CD14-positive monocyte (primary cell): Measurements from ENCODE around the gene TLK2. TPM values are rescaled to one million over a fixed set of nuclear protein-coding genes. Genes with fewer than 3 reads are reported as not detected.
"Not testable (repeated sequence)": the region's sequence is repeated elsewhere in the genome, so short reads cannot be mapped to it uniquely, and the experiment has no call there.

Source experiments
- DNase-seq, 3 donors: peaks; one replicate each; pipeline ENCODE4 v3.0.0-alpha.2; 2011 to 2022
- H2AFZ ChIP-seq: 2 replicates; pipeline ENCODE4 v1.6.0; 2012; ENCODE audit warnings: mild to moderate bottlenecking, low read depth, low read length, inconsistent platforms; ENCODE audit not compliant: insufficient read depth, poor library complexity, severe bottlenecking
- H3K27ac ChIP-seq, 2 donors: 1 replicate in 1 of 2; 2 replicates in 1 of 2; pipeline ENCODE4 v1.5.1; 2012 to 2013; ENCODE audit warnings: low read length in 2 of 2, control low read depth in 1 of 2, inconsistent platforms in 1 of 2, low read depth in 1 of 2, mild to moderate bottlenecking in 1 of 2
- H3K27me3 ChIP-seq, 2 donors: one replicate each; pipeline versions ENCODE4 v1.6.0 to v1.6.1; 2011 to 2013; ENCODE audit warnings: low read length in 2 of 2; ENCODE audit not compliant: control insufficient read depth in 2 of 2, insufficient read depth in 2 of 2
- H3K36me3 ChIP-seq, 2 donors: replicated peaks in 1 of 2; 1 replicate in 1 of 2; 2 replicates in 1 of 2; pipeline versions ENCODE4 v1.5.1 to v1.6.1; 2012 to 2013; ENCODE audit warnings: low read length in 2 of 2, control low read depth in 1 of 2, inconsistent platforms in 1 of 2, mild to moderate bottlenecking in 1 of 2; ENCODE audit not compliant: insufficient read depth in 2 of 2, control insufficient read depth in 1 of 2
- H3K4me1 ChIP-seq, 2 donors: 1 replicate in 1 of 2; 2 replicates in 1 of 2; pipeline versions ENCODE4 v1.5.1 to v1.6.1; 2012 to 2013; ENCODE audit warnings: low read length in 2 of 2, control low read depth in 1 of 2, inconsistent platforms in 1 of 2, mild to moderate bottlenecking in 1 of 2, moderate library complexity in 1 of 2; ENCODE audit not compliant: insufficient read depth in 2 of 2, control insufficient read depth in 1 of 2
- H3K4me2 ChIP-seq: replicated peaks from 2 replicates; pipeline ENCODE3; 2012; ENCODE audit warnings: low read length, moderate library complexity, mild to moderate bottlenecking; ENCODE audit not compliant: poor library complexity, severe bottlenecking; ENCODE audit errors: extremely low read depth
- H3K4me3 ChIP-seq, 3 experiments: fragments of 200-600 bp in 1 of 3; sonication (generic) in 1 of 3; replicated peaks in 1 of 3; 1 replicate in 2 of 3; 2 replicates in 1 of 3; pipeline ENCODE4 v1.5.1; 2011 to 2013; ENCODE audit warnings: low read length in 3 of 3, mild to moderate bottlenecking in 3 of 3, control low read depth in 2 of 3, low read depth in 2 of 3, inconsistent platforms in 1 of 3, moderate library complexity in 1 of 3
- H3K79me2 ChIP-seq: 2 replicates; pipeline ENCODE4 v1.6.0; 2012; ENCODE audit warnings: mild to moderate bottlenecking, control low read depth, inconsistent platforms, low read length, moderate library complexity; ENCODE audit not compliant: insufficient read depth
- H3K9ac ChIP-seq: 2 replicates; pipeline ENCODE4 v1.6.0; 2017; ENCODE audit warnings: low read length, mild to moderate bottlenecking; ENCODE audit not compliant: insufficient read depth, poor library complexity, severe bottlenecking
- H3K9me3 ChIP-seq, 2 donors: replicated peaks in 1 of 2; 1 replicate in 1 of 2; 2 replicates in 1 of 2; pipeline versions ENCODE4 v1.5.1 to v1.6.1; 2012 to 2013; ENCODE audit warnings: low read length in 2 of 2, control low read depth in 1 of 2; ENCODE audit not compliant: control insufficient read depth in 1 of 2, insufficient read depth in 1 of 2
- H4K20me1 ChIP-seq: 2 replicates; pipeline ENCODE4 v1.6.0; 2012; ENCODE audit warnings: mild to moderate bottlenecking, low read length, control low read depth, moderate library complexity; ENCODE audit not compliant: insufficient read depth
- H3K27ac Mint-ChIP-seq, 7 donors: one replicate each; pipeline ENCODE4 v1.8.0; 2020; ENCODE audit warnings: mild to moderate bottlenecking in 7 of 7, mixed read lengths in 7 of 7, moderate library complexity in 6 of 7, inconsistent platforms in 2 of 7
- H3K27me3 Mint-ChIP-seq, 3 donors: one replicate each; pipeline ENCODE4 v1.8.0; 2021 to 2022; ENCODE audit warnings: low read depth in 3 of 3, mild to moderate bottlenecking in 3 of 3, mixed read lengths in 3 of 3, moderate library complexity in 3 of 3, inconsistent platforms in 1 of 3
- H3K36me3 Mint-ChIP-seq, 2 donors: one replicate each; pipeline ENCODE4 v1.8.0; 2020; ENCODE audit warnings: mixed read lengths in 2 of 2, inconsistent platforms in 1 of 2, mild to moderate bottlenecking in 1 of 2
- H3K4me1 Mint-ChIP-seq: one replicate; pipeline ENCODE4 v1.8.0; 2020; ENCODE audit warnings: mild to moderate bottlenecking, mixed read lengths
- H3K4me3 Mint-ChIP-seq, 2 donors: one replicate each; pipeline ENCODE4 v1.8.0; 2020; ENCODE audit warnings: mild to moderate bottlenecking in 2 of 2, mixed read lengths in 2 of 2, moderate library complexity in 1 of 2
- H3K9me3 Mint-ChIP-seq, 7 donors: one replicate each; pipeline ENCODE4 v1.8.0; 2020 to 2022; ENCODE audit warnings: mixed read lengths in 7 of 7, mild to moderate bottlenecking in 6 of 7, moderate library complexity in 6 of 7, inconsistent platforms in 2 of 7
- WGBS: methylation state at CpG from one replicate; pipeline ENCODE4 v1.1.5; 2013; ENCODE audit warnings: missing lambda C conversion rate; ENCODE audit not compliant: insufficient coverage; 5-methylcytosine and 5-hydroxymethylcytosine counted together
- intact Hi-C, 2 donors: fragments of 100-400 bp; cut with micrococcal nuclease; formaldehyde crosslinking; loops; one replicate each; pipeline versions ENCODE4 v1.15.0 to v1.15.1; 2023
- polyA plus RNA-seq, 3 donors: library from polyadenylated mRNA; depleted of rRNA in 1 of 3; unstranded in 2 of 3; stranded (reverse) in 1 of 3; fragments of 300-500 nt in 2 of 3; fragments of >200 nt in 1 of 3; fragmentation: Illumina TruSeq in 2 of 3; gene quantifications; 1 replicate in 2 of 3; 2 replicates in 1 of 3; pipeline ENCODE4 v1.2.3, GENCODE V29; 2012 to 2021

Gene TLK2
- polyA plus RNA-seq, 3 donors: 4.0 to 28.2 (median 4.3) TPM

- H4K20me1 ChIP-seq, H3K4me2 ChIP-seq, H3K4me1 ChIP-seq, H2AFZ ChIP-seq, H3K27me3 ChIP-seq, H3K4me3 ChIP-seq, H3K9ac ChIP-seq, H3K79me2 ChIP-seq, H3K36me3 ChIP-seq, H3K27ac ChIP-seq, H3K27me3 Mint-ChIP-seq, H3K9me3 ChIP-seq, H3K4me3 Mint-ChIP-seq, intact Hi-C loops, H3K9me3 Mint-ChIP-seq, H3K36me3 Mint-ChIP-seq, DNase-seq: not testable (repeated sequence)
- Mint-ChIP-seq H3K27ac (peak overlapping the region in 1 of 7 donors; percentile 15), H3K4me1 (peaks cover 10% of the 10 kb centered on the region)
- 100% methylated on average over 2 of the region's 3 CpGs for WGBS
These were observed 14.2 kb upstream of the TLK2 start for GRCh38 chr17:62464422-62464821.

GRCh38 chr17:62465271-62465670 lies 13.4 kb upstream of the TLK2 start:
- H3K4me1 Mint-ChIP-seq, H2AFZ ChIP-seq, DNase-seq, H3K27me3 Mint-ChIP-seq, H3K9me3 ChIP-seq, H3K27me3 ChIP-seq, H3K27ac ChIP-seq, H3K9me3 Mint-ChIP-seq, H3K9ac ChIP-seq, H3K4me2 ChIP-seq, H3K79me2 ChIP-seq, H3K4me3 Mint-ChIP-seq, intact Hi-C loops, H3K4me3 ChIP-seq, H3K4me1 ChIP-seq, H4K20me1 ChIP-seq, H3K36me3 ChIP-seq, H3K36me3 Mint-ChIP-seq: not testable (repeated sequence)
- H3K27ac Mint-ChIP-seq: peak overlapping the region in 1 of 7 donors; percentile 12
- 97% methylated on average over 6 of the region's 7 CpGs for WGBS

GRCh38 chr17:62470666-62471379 lies 7.8 kb upstream of the TLK2 start:
- H3K36me3 ChIP-seq, H3K4me3 Mint-ChIP-seq, H4K20me1 ChIP-seq, H3K9ac ChIP-seq, H3K27me3 Mint-ChIP-seq, H3K27me3 ChIP-seq, H3K27ac ChIP-seq, H3K4me3 ChIP-seq, H3K4me1 ChIP-seq, H3K36me3 Mint-ChIP-seq, H3K4me2 ChIP-seq, H3K9me3 Mint-ChIP-seq, H3K4me1 Mint-ChIP-seq, intact Hi-C loops, H3K9me3 ChIP-seq, H3K79me2 ChIP-seq, H2AFZ ChIP-seq: not testable (repeated sequence)
- WGBS: 50% methylated on average over 2 of the region's 8 CpGs
- DNase-seq: peak; percentile 45 to 62 (median 57)
- H3K27ac Mint-ChIP-seq: peak overlapping the region in 5 of 7 donors; percentile 57 to 86 (median 69)

GRCh38 chr17:62471380-62471880 lies 7.2 kb upstream of the TLK2 start:
- H3K9ac ChIP-seq, H3K36me3 ChIP-seq, H3K9me3 ChIP-seq, H2AFZ ChIP-seq, H3K4me1 ChIP-seq, intact Hi-C loops, H3K9me3 Mint-ChIP-seq, H3K4me2 ChIP-seq, H3K4me1 Mint-ChIP-seq, H3K4me3 Mint-ChIP-seq, H3K27me3 ChIP-seq, H4K20me1 ChIP-seq, H3K79me2 ChIP-seq, DNase-seq, H3K27me3 Mint-ChIP-seq, H3K4me3 ChIP-seq, H3K36me3 Mint-ChIP-seq, H3K27ac ChIP-seq: not testable (repeated sequence)
- WGBS: 92% methylated on average over 5 of the region's 9 CpGs
- H3K27ac Mint-ChIP-seq: peak overlapping the region in 1 of 7 donors; percentile 68
